GOT3 (cell line): ENCODE results near the gene SUSD5.
"Not testable (repeated sequence)": the region's sequence is repeated elsewhere in the genome, so short reads cannot be mapped to it uniquely, and the experiment has no call there.

Experiments
- DNase-seq: peaks from one replicate; lab custom pipeline; 2025; ENCODE audit warnings: mixed read lengths; lab: John Stamatoyannopoulos, UW

Gene SUSD5

GRCh38 chr3:33115024-33115768 is 103.4 kb downstream of the SUSD5 start:
- peak; percentile 11 for DNase-seq

- DNase-seq, result no peak
These were observed 104.0 kb downstream of the SUSD5 start for GRCh38 chr3:33114622-33115023.

GRCh38 chr3:33113772-33114621 is 104.6 kb downstream of the SUSD5 start, which contains the start of gene CRTAP:
Gene CRTAP (plus strand): TSS chr3:33114014. CDS start chr3:33114078, 64 bp downstream.
- peak; percentile 85 for DNase-seq

- DNase-seq, result no peak
These were observed 107.0 kb downstream of the SUSD5 start for GRCh38 chr3:33111581-33111980.

- DNase-seq, result not testable (repeated sequence)
These were observed 111.8 kb downstream of the SUSD5 start for GRCh38 chr3:33106854-33107253.

DNA sequence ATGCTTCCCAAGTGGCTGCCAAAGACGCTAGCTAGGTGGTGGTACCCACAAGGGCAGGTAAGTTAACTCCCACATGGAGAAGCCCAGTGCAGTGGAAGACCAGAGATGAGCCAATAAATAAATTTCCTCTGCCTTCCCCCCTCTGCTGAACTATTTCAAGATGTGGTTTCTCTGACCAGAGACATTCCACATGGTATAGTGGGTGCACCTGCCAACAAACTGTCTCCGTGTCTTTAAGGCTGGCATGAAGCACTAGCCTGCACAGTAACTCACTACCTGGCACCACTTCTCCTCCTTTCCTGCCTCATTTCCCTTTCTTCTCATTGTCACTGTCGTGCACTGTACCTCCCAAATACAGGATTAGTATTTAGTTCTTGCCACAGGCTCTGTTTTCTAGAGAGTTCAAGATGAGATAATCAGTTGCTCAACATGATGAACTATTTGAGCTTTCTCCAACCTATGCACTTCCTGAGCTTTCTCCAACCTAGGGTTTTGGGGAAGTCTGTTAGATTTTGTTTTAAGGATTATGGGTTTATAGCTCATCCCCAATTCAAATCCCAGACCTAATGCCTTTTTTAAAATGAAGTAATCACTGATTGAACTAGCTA is 113.2 kb downstream of the SUSD5 start:
- DNase-seq, result no peak

- DNase-seq, result no peak
These were observed 113.8 kb downstream of the SUSD5 start for GRCh38 chr3:33104803-33105202.

DNA sequence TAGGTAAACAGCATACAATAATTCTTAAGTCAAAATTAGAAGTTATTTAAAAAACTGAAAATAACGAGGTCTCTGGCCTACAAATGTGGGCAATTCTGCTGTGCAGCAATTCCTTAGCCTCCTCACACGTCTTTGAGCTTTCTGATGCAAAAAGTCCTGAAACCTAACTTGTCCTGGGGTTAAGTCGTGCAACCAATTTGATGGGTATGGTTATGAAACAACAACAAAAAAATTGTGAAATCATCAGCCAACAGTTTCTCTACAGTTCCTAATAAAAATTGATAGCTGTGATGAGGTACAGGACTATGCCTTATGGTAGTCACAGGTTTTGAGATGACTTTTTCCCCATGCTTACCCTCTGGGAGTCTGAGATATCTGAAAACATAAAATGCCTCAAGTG is 115.1 kb downstream of the SUSD5 start:
- DNase-seq, result no peak

DNA sequence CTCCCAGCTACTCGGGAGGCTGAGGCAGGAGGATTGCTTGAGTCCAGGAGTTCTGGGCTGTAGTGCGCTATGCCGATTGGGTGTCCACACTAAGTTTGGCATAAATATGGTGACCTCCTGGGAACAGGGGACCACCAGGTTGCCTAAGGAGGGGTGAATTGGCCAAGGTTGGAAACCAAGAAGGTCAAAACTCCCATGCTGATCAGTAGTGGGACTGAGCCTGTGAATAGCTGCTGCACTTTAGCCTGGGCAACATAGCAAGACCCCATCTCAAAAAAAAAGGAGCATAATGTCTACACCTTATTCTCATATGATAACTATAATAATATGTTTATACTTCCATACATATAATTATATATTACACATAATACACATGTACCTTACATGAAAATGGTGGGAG is 115.6 kb downstream of the SUSD5 start:
- DNase-seq, result no peak

- DNase-seq, result no peak
These were observed 118.4 kb downstream of the SUSD5 start for GRCh38 chr3:33100229-33100628.
